Smooth muscle cell (in vitro differentiated cells): ENCODE results near the gene TBXAS1. TPM values are rescaled to one million over a fixed set of nuclear protein-coding genes. Genes with fewer than 3 reads are reported as not detected.

Experiments
- DNase-seq: peaks from one replicate; lab custom pipeline; 2025; ENCODE audit not compliant: unreplicated experiment; lab: John Stamatoyannopoulos, UW
- H2AFZ ChIP-seq: fragments of 200-600 bp; sonication (generic); 2 replicates; pipeline ENCODE4 v1.6.0; 2016; ENCODE audit warnings: antibody characterized with exemption, low read depth, mild to moderate bottlenecking
- H3F3A ChIP-seq: fragments of 200-600 bp; sonication (generic); 2 replicates; pipeline ENCODE4 v1.6.0; 2017; ENCODE audit warnings: antibody characterized with exemption, low read depth
- H3K27ac ChIP-seq: fragments of 200-600 bp; sonication (generic); 2 replicates; pipeline ENCODE4 v1.5.1; 2016; ENCODE audit warnings: low read depth, mild to moderate bottlenecking
- H3K27me3 ChIP-seq: fragments of 200-600 bp; sonication (generic); 2 replicates; pipeline ENCODE4 v1.6.1; 2016; ENCODE audit warnings: low read depth, mild to moderate bottlenecking
- H3K36me3 ChIP-seq: fragments of 200-600 bp; sonication (generic); 2 replicates; pipeline ENCODE4 v1.5.1; 2016; ENCODE audit warnings: low read depth
- H3K4me1 ChIP-seq: fragments of 200-600 bp; sonication (generic); 2 replicates; pipeline ENCODE4 v1.5.1; 2016; ENCODE audit warnings: low read depth
- H3K4me2 ChIP-seq: fragments of 200-600 bp; sonication (generic); 2 replicates; pipeline ENCODE4 v1.6.0; 2016; ENCODE audit warnings: mild to moderate bottlenecking
- H3K4me3 ChIP-seq: fragments of 200-600 bp; sonication (generic); 2 replicates; pipeline ENCODE4 v1.5.1; 2016; ENCODE audit warnings: mild to moderate bottlenecking
- H3K79me2 ChIP-seq: fragments of 200-600 bp; sonication (generic); 2 replicates; pipeline ENCODE4 v1.6.0; 2016; ENCODE audit warnings: low read depth, mild to moderate bottlenecking
- H3K9ac ChIP-seq: fragments of 200-600 bp; sonication (generic); 2 replicates; pipeline ENCODE4 v1.6.0; 2016; ENCODE audit warnings: low read depth
- H3K9me3 ChIP-seq: fragments of 200-600 bp; sonication (generic); replicated peaks from 2 replicates; pipeline ENCODE4 v1.5.1; 2016; ENCODE audit warnings: low read depth
- H4K20me1 ChIP-seq: fragments of 200-600 bp; sonication (generic); 2 replicates; pipeline ENCODE4 v1.6.0; 2016; ENCODE audit warnings: low read depth
- CTCF ChIP-seq: fragments of 200-600 bp; sonication (generic); IDR thresholded peaks from 2 replicates; pipeline ENCODE4 v1.5.1; 2017; ENCODE audit warnings: borderline replicate concordance, mild to moderate bottlenecking, antibody characterized with exemption; ENCODE audit not compliant: insufficient read depth, poor library complexity, severe bottlenecking
- WGBS: methylation state at CpG from one replicate; pipeline ENCODE4 v1.1.7; 2016; ENCODE audit warnings: low lambda C conversion rate; 5-methylcytosine and 5-hydroxymethylcytosine counted together
- polyA plus RNA-seq: library from polyadenylated mRNA; unstranded; fragments of >200 nt; fragmentation: Nextera tagmentation; extraction: Ambion mirVana; gene quantifications from 2 replicates; pipeline ENCODE4 v1.2.1, GENCODE V29; 2016
- total RNA-seq: library from RNA; depleted of rRNA; stranded (reverse); fragments of >200 nt; gene quantifications from 2 replicates; pipeline ENCODE4 v1.2.3, GENCODE V29; 2014

TBXAS1 gene
- total and polyA plus RNA-seq, 2 experiments from 2014 or later = 0.51 TPM; not detected in 1

GRCh38 chr7:139942636-139943035, 113.6 kb downstream of the TBXAS1 start:
- Histone ChIP-seq H3K27ac (no peak overlapping the region), H3K79me2 (no peaks in the 10 kb centered on the region), H3K36me3 (no peaks in the 10 kb centered on the region), H4K20me1 (no peaks in the 10 kb centered on the region), H2AFZ (no peak overlapping the region), H3K27me3 (no peaks in the 10 kb centered on the region), H3K9ac (no peak overlapping the region), H3K4me2 (no peak overlapping the region), H3K9me3 (no peaks in the 10 kb centered on the region), H3K4me1 (no peaks in the 10 kb centered on the region), H3F3A (no peaks in the 10 kb centered on the region), H3K4me3 (no peak overlapping the region)
- no peak for TF ChIP-seq CTCF
- WGBS = 72% methylated on average over 6 of the region's 6 CpGs
- no peak for DNase-seq

- no peaks in the 10 kb centered on the region for H3K79me2 ChIP-seq
- 93% methylated on average over 4 of the region's 4 CpGs for WGBS
- no peaks in the 10 kb centered on the region for H3K36me3 ChIP-seq
- no peaks in the 10 kb centered on the region for H3K27me3 ChIP-seq
- H3K27ac ChIP-seq = no peak overlapping the region
- H2AFZ ChIP-seq = no peak overlapping the region
- no peak overlapping the region for H3K4me3 ChIP-seq
- H3K4me1 ChIP-seq = no peaks in the 10 kb centered on the region
- no peaks in the 10 kb centered on the region for H4K20me1 ChIP-seq
- no peak for TF ChIP-seq CTCF
- no peaks in the 10 kb centered on the region for H3F3A ChIP-seq
- H3K4me2 ChIP-seq = no peak overlapping the region
- DNase-seq = no peak
- H3K9me3 ChIP-seq = no peaks in the 10 kb centered on the region
- H3K9ac ChIP-seq = no peak overlapping the region
Measured at GRCh38 chr7:139943401-139943800, 114.3 kb downstream of the TBXAS1 start.

GRCh38 chr7:139944248-139944647, 115.2 kb downstream of the TBXAS1 start:
- no peak overlapping the region for H3K4me3 ChIP-seq
- H3K79me2 ChIP-seq = no peaks in the 10 kb centered on the region
- no peaks in the 10 kb centered on the region for H3F3A ChIP-seq
- H2AFZ ChIP-seq = no peak overlapping the region
- H3K4me1 ChIP-seq = no peaks in the 10 kb centered on the region
- no peak for TF ChIP-seq CTCF
- no peaks in the 10 kb centered on the region for H3K36me3 ChIP-seq
- WGBS = 92% methylated on average over 3 of the region's 3 CpGs
- H3K27ac ChIP-seq = no peak overlapping the region
- DNase-seq = no peak
- H3K4me2 ChIP-seq = no peak overlapping the region
- H4K20me1 ChIP-seq = no peaks in the 10 kb centered on the region
- H3K9ac ChIP-seq = no peak overlapping the region
- no peaks in the 10 kb centered on the region for H3K27me3 ChIP-seq
- H3K9me3 ChIP-seq = no peaks in the 10 kb centered on the region

- no peak for TF ChIP-seq CTCF
- Histone ChIP-seq H3K4me3 (no peak overlapping the region), H3K36me3 (no peaks in the 10 kb centered on the region), H2AFZ (no peak overlapping the region), H3K4me2 (no peak overlapping the region), H3K27ac (no peak overlapping the region), H3K9me3 (no peaks in the 10 kb centered on the region), H3F3A (no peaks in the 10 kb centered on the region), H3K4me1 (no peaks in the 10 kb centered on the region), H3K79me2 (no peaks in the 10 kb centered on the region), H3K9ac (no peak overlapping the region), H3K27me3 (no peaks in the 10 kb centered on the region), H4K20me1 (no peaks in the 10 kb centered on the region)
- DNase-seq = no peak
- 48% methylated on average over 2 of the region's 2 CpGs for WGBS
Measured at GRCh38 chr7:139946533-139946932, 117.5 kb downstream of the TBXAS1 start.
